ENCODE measurements around the gene VSIG1. TPM values are rescaled to one million over a fixed set of nuclear protein-coding genes. Genes with fewer than 3 reads are reported as not detected.

VSIG1 gene
- total and polyA plus RNA-seq, 5 experiments from 2014 or later, result 8.4 to 39.5 (median 13.1) TPM

DNA sequence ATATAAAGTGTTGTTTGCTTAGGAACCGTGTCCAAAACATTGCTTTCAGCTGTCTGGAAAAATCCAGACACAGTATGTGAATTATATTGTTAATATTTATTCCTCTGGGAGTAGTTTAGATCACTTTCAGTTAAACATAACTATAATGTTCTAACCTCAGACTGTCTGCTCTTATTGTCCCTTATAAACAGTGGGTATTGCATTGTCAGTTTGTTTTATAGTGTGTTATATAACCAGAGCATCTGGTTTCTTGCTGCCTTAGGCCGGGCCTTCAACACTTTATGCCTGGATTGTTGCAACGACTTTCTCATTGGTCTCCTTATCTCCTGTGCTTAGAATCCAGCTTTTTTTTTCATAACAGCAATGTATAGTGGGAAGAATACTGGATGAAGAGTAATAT lies 73.1 kb downstream of the VSIG1 start:
- H3K27me3 Mint-ChIP-seq, result no peaks in the 10 kb centered on the region
- H3K4me3 Mint-ChIP-seq, result no peak overlapping the region
- H3K9me3 Mint-ChIP-seq, result no peaks in the 10 kb centered on the region
- no peak overlapping the region for H3K27ac Mint-ChIP-seq
- POLR2A ChIA-PET, result no interaction called here
- DNase-seq, result no peak
- peaks cover 0 to 4% (median 2%) of the 10 kb centered on the region in 4 donors for H3K4me1 Mint-ChIP-seq
- no peak for ATAC-seq
- peaks cover 0 to 5% (median 0%) of the 10 kb centered on the region in 3 donors for H3K36me3 Mint-ChIP-seq

DNA sequence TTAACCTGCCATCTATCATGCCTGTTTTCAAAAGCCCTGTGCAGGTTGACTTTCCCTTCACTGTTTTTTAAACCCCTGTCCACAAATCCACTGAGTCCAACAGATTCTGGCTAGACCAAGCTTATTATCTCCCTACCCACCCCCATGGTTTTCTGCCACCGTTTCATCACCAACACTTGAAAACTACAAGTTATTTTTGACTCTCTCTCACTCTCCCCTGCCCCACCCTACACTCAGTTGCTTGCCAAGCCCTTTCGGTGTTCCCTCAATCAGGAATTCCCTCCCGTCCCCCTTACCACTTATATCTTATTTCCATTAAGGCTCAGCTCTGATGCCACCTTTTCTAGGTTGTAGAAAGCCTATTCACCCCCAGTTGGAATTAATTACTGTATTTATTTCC lies 76.4 kb downstream of the VSIG1 start:
- POLR2A ChIA-PET, result no interaction called here
- H3K4me3 Mint-ChIP-seq, result no peak overlapping the region
- no peaks in the 10 kb centered on the region for H3K9me3 Mint-ChIP-seq
- no peak overlapping the region for H3K27ac Mint-ChIP-seq
- DNase-seq (no peak), ATAC-seq (no peak)
- H3K36me3 Mint-ChIP-seq, result peaks cover 0 to 12% (median 2%) of the 10 kb centered on the region in 3 donors
- H3K27me3 Mint-ChIP-seq, result no peaks in the 10 kb centered on the region
- no peaks in the 10 kb centered on the region for H3K4me1 Mint-ChIP-seq

DNA sequence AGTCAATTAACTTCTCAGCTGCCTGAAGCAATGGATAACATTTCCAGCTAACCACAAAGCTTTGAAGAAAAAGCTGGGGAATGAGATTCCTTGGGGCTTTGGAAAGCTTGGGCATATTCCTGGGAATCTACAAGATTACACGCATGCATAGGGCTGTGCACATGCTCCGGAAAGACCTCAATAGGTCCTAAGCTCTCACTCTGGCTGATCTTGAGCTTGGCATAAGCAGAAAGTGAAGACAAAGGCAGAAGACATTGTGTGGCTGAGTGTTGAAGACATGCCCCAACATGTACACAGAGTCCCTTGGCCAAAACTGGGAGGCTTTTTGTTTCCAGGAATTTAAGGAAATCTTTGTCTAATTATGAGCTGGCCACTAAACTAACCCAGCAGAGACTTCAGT lies 77.9 kb downstream of the VSIG1 start:
- ATAC-seq (no peak), DNase-seq (no peak)
- no peak overlapping the region for H3K27ac Mint-ChIP-seq
- H3K4me1 Mint-ChIP-seq, result no peaks in the 10 kb centered on the region
- H3K9me3 Mint-ChIP-seq, result no peaks in the 10 kb centered on the region
- H3K27me3 Mint-ChIP-seq, result no peaks in the 10 kb centered on the region
- H3K4me3 Mint-ChIP-seq, result no peak overlapping the region
- peaks cover 0 to 20% (median 9%) of the 10 kb centered on the region in 3 donors for H3K36me3 Mint-ChIP-seq
- POLR2A ChIA-PET, result no interaction called here

DNA sequence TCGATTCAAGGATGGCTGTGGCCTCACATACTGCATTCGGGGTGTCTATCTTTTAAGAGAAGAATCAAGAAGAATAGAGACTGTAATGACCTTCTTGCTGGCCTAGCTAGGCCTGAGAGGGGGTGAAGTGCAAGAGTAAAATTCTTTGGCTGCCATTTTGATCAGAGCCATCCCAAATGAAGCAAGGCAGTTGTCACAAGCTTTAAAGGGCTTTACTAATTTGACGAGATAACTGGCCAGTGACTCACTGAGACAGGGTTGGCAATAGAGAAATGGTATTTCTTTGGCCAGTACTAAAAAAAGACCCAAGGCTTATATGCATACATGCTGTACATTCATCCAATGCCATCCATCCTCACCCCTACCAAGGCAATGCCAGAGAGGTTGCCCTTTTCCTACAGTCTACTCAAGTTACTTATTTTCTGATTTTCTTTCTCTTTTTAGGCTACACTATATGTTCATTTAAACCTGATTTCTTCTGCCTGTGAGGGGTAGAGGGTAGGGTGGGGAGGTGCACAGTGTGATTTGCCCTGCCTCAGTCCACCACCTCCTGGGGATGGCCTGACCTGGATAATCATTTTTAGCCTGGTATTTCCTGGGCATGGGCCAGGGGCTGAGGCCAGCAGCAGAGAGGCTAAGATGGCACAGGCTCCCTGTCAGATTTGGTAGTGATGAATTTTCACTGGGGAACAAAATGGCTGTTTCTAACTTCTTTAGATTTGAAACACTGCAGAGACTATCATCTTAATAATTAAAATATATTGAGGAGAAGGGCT lies 78.9 kb downstream of the VSIG1 start:
- no peaks in the 10 kb centered on the region for H3K9me3 Mint-ChIP-seq
- POLR2A ChIA-PET, result no interaction called here
- no peak for ATAC-seq
- no peak overlapping the region for H3K4me3 Mint-ChIP-seq
- no peaks in the 10 kb centered on the region for H3K4me1 Mint-ChIP-seq
- H3K27me3 Mint-ChIP-seq, result no peaks in the 10 kb centered on the region
- peaks cover 0 to 22% (median 10%) of the 10 kb centered on the region in 3 donors for H3K36me3 Mint-ChIP-seq
- H3K27ac Mint-ChIP-seq, result no peak overlapping the region
- no peak for DNase-seq

DNA sequence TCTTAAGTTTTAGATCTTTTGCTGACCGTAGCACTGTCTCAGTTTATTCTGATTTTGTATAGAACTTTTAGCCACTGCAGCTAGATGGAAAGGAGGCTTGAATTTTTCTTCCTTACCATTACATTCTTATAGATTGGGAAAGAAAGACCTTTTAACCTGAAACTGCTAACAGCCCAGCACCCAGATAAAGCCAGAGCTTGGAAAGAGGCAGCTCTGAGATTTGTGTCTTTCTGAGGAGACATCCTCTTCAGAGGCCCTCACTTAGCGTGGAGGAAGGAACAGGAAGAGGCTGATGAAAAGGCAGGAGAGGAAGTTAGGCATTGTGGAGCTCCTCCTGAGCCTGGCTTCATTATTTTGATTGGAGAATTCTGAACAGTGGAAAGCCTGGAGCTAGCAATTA lies 81.8 kb downstream of the VSIG1 start:
- no peak for ATAC-seq
- H3K4me1 Mint-ChIP-seq, result no peaks in the 10 kb centered on the region

DNA sequence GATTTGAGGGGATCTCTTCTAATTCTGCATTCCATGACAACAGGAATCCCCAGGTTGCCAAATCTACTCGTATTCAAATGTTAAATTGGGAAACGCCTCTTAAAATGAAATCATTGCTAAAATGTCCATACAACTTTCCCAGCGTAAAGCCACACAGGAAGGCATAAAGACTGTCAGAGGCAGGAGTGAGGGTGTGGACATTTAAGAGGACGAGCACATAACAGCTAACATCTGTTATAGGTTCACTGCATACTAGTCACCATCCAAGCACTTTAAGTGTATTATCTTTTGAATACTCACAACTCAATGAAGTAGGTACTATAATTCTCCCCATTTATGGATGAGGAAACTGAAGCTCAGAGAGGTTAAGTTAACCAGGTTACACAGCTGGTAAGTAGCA lies 82.3 kb downstream of the VSIG1 start:
- H3K4me3 Mint-ChIP-seq, result no peak overlapping the region
- no peaks in the 10 kb centered on the region for H3K27me3 Mint-ChIP-seq
- no peak for ATAC-seq
- H3K27ac Mint-ChIP-seq, result no peak overlapping the region
- no peaks in the 10 kb centered on the region for H3K4me1 Mint-ChIP-seq
- H3K9me3 Mint-ChIP-seq, result no peaks in the 10 kb centered on the region
- H3K36me3 Mint-ChIP-seq, result peaks cover 5 to 48% (median 15%) of the 10 kb centered on the region in 3 donors
- no peak for DNase-seq
- POLR2A ChIA-PET, result no interaction called here

More for the DNA sequence above, 81.8 kb downstream of the VSIG1 start:
- no peak for DNase-seq
- POLR2A ChIA-PET, result no interaction called here
- peaks cover 5 to 44% (median 15%) of the 10 kb centered on the region in 3 donors for H3K36me3 Mint-ChIP-seq
- no peak overlapping the region for H3K27ac Mint-ChIP-seq
- H3K9me3 Mint-ChIP-seq, result no peaks in the 10 kb centered on the region
- H3K4me3 Mint-ChIP-seq, result no peak overlapping the region
- no peaks in the 10 kb centered on the region for H3K27me3 Mint-ChIP-seq

Other genes starting within 250 kb of the VSIG1 start
- gene MID2, start 219.2 kb upstream of the VSIG1 start, total RNA-seq, result 10 to 100 TPM; 19.3 to 20.5 TPM
- 10 to 100 TPM in 1 of 3 donors, 1 to 10 TPM in 2; 5.8 to 12.3 (median 7.1) TPM for gene MID2, start 219.2 kb upstream of the VSIG1 start, polyA plus RNA-seq
- not detected for gene TEX13B, start 62.7 kb upstream of the VSIG1 start, total RNA-seq
- gene TEX13B, start 62.7 kb upstream of the VSIG1 start, polyA plus RNA-seq, result not detected
- gene PSMD10, start 46.5 kb downstream of the VSIG1 start, total RNA-seq, result 10 to 100 TPM; 26.1 to 27.5 TPM
- gene PSMD10, start 46.5 kb downstream of the VSIG1 start, polyA plus RNA-seq, result 10 to 100 TPM; 51.5 to 68.5 (median 63.7) TPM
- gene ATG4A, start 46.7 kb downstream of the VSIG1 start, total RNA-seq, result 1 to 10 TPM; 7.6 to 8.3 TPM
- 10 to 100 TPM; 19.4 to 22.1 (median 21.1) TPM for gene ATG4A, start 46.7 kb downstream of the VSIG1 start, polyA plus RNA-seq

Data from naive thymus-derived CD8-positive, alpha-beta T cell (primary cell).